HG02981 (cell line): ENCODE measurements around the gene CSTF1.
"Not testable (repeated sequence)": the region's sequence is repeated elsewhere in the genome, so short reads cannot be mapped to it uniquely, and the experiment has no call there.

Experiments used
- ATAC-seq: cut with Tn5 transposase; IDR thresholded peaks from one replicate; pipeline ENCODE4 v1.9.1; 2021; ENCODE audit warnings: mild to moderate bottlenecking, moderate library complexity; ENCODE audit not compliant: unreplicated experiment

CSTF1 gene

DNA sequence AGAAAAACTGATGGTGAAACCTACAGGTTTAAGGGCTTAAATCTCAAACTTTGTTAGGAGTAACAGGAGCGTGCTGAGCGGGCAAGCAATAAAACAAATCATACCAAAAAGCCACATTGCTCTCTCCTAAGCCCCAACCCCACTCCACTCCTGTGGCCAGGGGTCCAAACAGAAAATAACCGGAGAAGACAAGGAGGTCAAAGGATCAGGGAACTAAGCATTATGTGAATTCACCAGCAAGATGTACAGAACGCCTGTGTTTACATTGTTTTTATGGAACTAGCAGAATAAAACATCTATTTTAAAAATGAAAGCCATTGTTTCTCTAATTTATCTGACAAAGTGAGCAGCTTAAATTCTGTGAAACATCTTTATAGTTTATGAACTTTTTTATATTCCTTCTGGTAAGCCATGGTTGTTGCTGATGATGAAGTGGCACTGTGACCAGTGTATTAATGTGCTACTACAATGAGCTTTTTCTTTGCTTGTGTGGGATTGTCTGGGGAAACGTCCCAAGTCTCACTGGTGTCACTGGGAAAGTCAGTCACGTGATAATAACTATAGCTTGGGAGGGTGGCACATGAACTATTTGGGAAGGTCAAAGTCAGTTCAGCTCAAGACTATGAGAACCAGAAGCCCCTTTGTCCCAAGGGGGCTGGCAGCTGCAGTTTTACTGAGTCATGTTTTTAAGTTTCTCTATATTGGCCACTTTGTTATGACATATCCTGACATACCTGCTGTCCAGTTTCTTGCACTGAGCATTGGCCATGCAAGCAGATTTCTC lies 23.9 kb upstream of the CSTF1 start:
- ATAC-seq, result no peak

DNA sequence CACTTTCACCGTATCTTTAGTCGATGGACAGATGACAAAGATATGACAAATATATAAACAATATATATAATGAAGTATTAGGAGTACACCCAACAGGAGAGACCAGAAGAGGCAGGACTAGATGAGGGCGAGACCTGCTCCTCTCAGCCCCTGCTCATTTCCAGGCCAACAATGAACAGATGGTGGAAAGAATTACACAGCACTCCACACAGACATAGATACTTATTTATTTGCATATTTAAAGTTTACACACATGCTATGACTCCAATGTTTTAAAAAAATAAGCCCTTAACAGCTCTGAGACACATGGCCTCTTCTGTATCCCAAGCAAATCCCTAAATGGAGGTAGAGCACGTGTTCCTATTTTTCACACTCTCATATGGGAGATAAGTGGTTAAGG lies 23.3 kb upstream of the CSTF1 start:
- ATAC-seq, result no peak

DNA sequence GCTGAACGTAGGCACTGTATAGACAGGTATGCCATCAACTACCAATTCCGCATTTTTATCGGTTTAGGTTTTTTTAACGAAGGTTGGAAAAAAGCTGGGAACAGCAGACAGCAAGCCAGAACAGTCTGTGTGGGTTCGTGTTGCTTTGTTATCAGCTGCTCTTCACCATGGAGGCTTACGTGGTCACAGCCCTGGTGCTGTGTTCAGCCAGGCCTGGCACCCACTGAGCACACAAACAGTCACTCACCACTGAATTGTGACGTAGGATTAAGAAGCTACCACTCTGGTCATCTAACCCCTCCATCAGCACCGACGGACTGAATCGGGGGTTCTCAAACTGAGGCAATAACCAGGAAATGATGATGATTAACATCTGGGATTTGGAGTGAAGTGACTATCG lies 20.5 kb upstream of the CSTF1 start:
- no peak for ATAC-seq

DNA sequence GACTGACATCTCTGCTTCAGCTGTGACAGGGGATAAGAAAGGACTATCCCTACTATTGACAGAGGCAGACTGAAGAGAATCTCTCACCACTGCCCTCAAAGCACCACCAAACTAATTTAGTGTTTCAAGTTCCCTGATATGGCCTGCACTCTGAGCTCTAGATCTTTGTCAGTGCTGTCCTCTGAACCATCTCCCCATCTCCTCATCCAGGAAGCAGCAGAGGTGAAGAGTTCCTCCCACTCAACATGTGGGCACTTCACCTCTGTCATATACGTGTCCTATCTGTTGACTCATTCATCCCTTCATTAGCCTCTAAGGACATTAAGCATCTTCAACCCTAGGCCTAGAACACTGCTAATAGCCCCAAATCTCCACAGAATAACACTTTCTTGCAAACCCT lies 19.6 kb upstream of the CSTF1 start:
- no peak for ATAC-seq

DNA sequence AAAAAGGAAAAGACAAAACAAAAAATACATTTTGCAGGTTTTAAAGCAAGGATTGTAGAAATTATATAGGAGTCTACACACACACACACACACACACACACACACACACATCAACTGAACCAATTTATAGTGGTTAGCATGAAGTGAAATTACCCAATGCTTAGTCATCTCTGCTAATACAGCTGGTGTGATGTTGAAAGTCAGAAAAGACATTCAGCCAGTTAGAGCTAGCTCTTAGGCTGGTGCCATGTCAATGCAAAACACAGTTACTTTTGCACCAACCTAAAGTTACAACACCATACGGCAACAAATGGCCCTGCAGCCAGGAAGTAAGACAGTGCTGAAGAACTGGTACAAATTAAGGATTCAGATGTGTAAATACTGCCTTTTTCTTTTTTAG lies 18.5 kb upstream of the CSTF1 start:
- ATAC-seq, result peak; percentile 61

DNA sequence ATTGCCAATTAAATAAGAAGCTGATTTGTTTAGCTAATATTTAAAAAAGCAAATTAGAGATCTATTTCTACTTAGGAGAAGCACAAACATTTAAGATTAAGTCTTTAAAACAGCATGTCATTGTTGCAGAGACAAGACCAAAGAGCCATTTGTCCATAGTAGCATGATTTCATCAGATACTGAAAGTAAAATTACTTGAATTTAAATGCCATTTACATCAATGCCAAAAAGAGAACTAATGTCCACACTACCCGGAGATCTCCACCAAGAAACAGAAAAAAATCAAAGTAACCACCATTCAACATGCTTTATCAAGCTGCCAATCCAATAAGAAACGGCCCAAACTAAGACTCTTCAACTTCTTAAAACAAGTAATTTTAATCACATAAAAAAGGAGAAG lies 16.1 kb upstream of the CSTF1 start:
- no peak for ATAC-seq

DNA sequence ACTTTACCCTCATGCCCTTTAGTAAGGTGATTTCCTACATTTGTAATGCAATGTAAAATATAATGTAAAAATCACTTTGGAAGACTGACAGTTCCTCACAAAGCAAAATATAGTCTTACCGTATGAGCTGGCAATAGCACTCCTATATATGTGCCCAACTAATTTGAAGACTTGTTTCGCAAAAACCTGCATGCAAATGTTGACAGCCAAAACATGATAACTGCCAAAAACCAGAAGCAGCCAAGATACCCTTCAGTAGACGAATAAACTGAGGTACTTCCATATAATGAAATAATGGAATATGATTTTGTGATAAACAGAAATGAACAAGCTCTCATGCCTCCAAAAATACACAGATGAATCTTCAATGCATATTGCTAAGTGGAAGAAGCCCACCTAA lies 14.1 kb upstream of the CSTF1 start:
- no peak for ATAC-seq

DNA sequence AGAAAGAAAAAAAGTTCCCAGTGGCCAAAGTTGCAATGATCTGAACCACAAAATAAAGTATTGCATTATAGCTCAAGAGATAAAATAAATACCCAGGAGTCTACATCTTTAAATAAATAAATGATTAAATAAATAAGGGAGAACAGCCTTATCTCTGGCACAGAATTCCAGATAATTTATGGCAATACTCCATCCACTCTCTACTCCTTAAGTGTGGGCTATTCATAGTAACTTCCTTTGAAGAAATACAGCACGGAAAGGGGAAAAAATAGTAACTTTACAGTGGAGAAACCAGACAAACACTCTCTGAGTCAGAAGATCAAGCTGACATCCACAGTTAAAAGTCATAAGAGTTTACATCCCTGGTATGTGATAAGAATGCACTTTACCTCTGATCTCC lies 12.1 kb upstream of the CSTF1 start:
- no peak for ATAC-seq

DNA sequence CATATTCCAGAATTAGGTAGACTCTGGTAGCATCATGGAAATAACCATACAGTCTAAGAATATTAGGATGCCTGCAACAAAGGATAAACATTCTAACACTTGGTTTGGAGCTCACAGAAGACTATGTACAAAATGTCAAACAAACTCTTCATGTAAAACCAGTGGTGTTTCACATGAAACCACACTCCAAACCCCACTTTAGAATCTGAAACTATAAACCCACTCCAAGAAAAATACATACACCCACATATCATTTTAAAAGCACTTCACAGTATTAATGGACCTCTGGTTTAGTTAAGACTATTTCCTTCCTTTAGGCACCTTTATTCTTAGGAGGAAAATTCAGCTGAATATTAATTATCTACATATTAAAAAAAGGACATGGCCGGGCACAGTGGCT lies 10.9 kb upstream of the CSTF1 start:
- no peak for ATAC-seq

DNA sequence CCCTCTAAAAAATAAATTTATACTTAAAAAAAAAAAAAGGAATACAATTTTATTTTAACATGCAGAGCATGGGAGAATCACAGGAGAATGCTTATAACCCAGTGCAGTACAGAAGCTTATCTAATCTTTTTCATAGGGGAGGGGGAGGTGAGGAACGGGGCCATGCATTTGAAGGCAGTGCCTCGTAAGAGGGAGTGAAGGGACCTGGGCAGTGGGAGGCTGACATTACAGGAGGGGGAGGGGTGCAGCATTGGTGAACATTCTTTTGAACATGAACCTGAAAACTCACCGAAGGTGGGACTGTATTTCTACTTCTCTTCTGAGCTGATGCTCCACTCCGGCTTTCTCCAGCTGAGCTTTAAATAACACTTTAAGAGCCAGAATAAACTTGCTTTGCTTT lies 9.7 kb upstream of the CSTF1 start:
- no peak for ATAC-seq

DNA sequence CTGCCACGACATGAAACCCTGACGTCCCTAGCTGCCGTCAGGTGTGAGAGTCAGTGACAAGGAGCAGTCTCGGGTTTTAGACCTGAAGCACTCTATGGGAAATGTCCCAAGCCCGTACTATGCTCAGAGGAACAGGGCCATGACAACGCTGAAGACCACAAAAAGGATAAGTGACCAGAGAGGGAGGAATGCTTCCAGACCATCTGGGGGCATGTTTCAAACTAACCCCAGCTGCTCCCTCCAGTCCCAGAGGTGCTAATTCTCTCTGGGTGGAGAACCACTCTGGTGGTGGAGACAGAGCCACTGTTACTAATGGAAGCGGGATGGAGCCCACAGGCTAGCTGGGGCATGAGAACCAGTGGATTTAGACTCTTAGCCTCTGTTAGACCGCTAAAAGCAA lies 9.1 kb upstream of the CSTF1 start:
- no peak for ATAC-seq

DNA sequence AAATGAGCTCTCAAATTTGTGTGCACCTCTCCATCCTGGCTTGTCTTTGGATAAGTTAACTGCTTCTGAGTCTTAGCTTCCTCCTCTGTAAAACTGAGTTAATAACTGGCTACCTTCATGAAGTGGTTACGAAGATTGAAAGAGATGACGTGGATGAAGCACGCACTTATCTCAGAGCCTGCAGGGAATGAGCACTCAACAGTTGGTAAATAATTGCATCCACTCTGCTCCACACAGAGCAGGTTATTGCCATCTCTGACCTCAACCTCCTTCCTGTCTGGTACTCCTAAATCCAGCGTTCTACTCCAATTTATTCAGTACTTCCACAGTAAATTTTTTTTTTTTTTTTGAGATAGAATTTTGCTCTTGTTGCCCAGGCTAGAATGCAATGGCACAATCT lies 7.3 kb upstream of the CSTF1 start:
- no peak for ATAC-seq

DNA sequence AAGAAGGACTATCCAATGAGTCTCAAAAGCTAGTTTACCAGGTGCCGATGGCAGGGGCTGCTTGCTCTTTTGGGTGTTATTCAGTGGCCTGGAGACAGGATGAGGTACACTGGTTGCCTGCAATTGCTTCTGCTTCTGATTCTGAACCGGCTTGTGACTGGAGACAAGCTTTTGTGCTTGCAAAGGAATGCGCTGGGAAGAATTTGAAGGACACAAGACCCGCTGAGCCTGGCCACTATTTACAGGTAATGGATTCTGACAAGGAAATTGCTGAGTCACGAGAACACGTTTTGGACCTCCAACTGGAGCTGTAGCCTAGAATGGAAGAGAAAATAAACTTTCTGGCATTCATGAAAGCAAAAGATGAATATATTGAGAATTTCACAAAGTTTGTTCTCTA lies 6.2 kb upstream of the CSTF1 start:
- ATAC-seq, result no peak

DNA sequence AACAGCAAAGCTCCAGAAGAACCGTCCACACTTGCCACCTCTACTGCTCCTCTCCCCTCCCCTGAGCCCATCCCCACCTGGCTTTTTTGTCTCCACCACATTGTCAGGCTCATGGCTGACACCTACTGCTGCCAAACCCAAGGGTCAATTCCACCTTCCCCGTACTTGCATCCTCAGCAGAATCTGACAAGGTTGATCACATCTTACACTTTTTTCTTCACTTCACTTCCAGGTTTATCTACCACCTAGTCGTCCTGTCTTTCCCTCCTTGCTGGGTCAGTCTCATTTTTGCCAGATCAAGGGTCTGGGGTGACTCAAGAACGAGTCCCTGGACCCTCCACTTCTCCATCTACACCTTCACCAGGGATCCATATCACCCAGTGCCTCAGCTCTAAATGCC lies 3.6 kb upstream of the CSTF1 start:
- ATAC-seq, result no peak

DNA sequence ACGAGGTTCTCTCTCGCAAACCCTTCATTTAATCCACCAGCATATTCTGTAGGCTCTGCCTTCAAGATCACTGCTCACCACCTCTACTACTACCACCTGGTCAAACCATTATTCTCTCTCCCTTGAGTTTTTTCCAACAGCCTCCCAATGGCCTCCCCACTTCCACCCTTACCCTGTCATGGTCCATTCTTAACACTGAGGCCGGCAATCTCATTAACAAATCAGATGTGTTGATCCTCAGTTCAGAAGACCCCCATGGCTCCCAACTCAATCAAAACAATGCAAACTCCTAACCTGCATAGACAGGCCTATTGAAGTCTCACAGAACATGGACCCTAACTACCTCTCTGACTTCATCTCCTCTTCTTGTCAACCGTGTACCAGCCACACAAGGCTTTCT lies 2.6 kb upstream of the CSTF1 start:
- ATAC-seq, result no peak

DNA sequence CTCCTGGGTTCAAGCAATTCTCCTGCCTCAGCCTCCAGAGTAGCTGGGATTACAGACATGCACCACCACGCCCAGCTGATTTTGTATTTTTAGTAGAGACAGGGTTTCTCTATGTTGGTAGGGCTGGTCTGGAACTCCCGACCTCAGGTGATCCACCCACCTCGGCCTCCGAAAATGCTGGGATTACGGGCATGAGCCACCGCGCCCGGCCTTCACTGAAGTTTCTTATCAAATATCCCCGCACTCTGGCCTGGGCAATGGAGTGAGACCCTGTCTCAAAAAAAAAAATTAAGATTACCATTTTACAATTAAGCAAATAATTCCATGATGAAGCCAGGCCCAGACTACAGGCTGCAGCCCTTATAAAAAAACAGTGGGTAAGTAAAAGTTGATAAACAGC lies 2.0 kb upstream of the CSTF1 start:
- ATAC-seq, result not testable (repeated sequence)

DNA sequence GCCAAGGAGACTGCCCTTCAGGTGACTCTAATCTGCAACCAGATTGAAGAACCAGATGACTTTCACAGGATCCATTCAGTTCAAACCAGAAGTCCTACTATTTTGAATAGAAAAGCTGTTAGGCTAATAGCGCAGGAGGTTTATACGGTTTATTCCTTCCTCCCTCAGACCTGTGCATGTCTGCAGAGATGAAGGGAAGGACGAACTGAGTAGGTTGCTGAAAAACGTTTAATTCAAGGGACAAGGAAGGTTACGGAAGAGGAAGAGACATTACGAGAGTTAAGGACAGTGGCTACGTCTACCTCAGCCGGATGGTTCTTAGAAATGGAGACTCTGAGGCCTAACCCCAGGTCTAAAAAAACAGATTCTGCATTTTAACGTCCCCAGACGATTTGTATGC lies 1.4 kb upstream of the CSTF1 start:
- ATAC-seq, result no peak

DNA sequence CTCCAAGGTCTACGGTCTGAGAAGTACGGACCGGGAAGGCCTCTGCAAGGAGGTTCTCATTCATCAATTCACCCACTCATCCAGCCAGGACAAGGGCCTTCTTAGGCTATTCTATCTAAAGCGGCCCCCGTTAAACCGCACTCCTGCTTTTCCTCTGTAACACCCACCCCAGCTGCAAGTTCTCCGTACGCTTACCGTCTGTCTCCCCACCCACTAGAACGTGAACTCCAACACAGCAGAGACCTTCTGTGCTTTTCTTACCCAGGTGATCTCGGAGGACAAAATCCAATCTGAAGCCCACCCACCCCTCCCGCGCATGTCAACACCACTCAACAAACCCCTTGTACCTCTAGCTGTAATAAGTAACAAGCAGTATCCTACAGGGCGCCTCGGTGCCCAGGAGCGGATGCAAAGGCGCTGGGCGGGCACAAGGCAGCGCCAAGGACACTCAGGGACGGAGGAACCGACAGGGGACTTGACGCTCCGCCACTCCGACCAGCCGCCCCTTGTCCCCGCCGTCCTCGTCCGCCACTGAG lies 781 bp upstream of the CSTF1 start:
- peak; percentile 23 for ATAC-seq

DNA sequence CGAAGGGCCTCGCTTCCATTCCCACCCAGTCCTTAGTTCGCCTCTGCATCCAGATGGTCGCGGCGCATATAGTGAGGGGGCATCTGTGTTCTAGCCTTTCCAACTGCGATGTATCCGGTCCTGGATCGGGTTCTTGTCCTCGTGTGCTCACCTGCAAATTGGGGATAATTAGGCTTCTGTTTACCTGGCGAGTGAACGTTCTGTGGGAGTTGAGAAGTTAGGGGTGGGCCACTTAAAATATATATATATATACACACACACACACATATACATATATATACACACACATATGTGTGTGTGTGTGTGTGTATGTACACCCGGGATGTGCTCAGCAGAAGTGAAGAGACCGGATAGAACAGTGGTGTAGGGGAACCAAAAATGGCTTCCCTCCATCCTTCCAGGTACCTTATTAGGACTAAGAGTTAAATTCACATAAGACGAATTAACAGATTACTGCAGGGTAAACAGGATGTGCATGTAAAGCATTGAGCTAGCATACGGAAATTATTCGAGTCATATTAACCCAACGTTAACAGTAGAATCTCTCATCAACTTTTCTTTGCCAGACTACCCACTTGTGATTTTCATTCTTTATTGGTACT lies 537 bp downstream of the CSTF1 start:
- no peak for ATAC-seq

DNA sequence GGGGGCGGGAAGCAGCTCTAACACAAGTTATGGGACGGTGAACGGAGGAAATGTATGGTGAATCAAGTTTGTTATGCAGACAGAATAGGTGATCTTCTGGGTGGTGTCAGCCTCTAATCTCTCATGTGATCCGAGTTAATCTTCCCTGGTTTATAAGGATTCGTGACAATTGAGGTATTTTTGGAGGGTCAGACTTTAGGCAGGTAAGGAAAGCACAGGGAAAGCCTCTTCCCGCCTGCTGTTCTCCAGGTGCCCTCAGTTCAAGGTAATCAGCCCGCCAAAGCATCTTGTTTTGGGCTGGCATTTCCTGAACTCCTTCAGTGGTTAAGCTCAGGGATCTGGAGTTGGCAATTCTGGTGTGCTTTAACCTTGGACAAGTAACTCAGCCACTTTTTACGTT lies 1.2 kb downstream of the CSTF1 start:
- no peak for ATAC-seq

DNA sequence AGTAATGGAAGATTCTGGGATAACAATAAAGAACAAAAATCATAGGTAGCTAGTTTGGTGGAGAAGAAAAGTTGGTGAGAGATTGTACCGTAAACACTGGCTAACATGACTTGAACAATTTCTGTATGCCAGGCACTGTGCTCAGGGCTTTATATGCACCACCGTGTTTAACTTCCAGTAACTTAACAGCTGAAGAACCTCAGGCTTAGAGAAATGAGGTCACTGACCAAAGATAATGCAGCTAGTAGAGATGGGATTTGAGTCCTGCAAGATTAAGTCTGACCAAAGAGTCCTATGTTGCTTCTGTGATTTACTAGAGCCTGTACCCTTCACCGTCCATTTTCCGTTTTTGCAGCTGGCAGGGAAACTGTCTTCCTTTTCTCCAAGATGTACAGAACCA lies 2.7 kb downstream of the CSTF1 start:
- no peak for ATAC-seq

DNA sequence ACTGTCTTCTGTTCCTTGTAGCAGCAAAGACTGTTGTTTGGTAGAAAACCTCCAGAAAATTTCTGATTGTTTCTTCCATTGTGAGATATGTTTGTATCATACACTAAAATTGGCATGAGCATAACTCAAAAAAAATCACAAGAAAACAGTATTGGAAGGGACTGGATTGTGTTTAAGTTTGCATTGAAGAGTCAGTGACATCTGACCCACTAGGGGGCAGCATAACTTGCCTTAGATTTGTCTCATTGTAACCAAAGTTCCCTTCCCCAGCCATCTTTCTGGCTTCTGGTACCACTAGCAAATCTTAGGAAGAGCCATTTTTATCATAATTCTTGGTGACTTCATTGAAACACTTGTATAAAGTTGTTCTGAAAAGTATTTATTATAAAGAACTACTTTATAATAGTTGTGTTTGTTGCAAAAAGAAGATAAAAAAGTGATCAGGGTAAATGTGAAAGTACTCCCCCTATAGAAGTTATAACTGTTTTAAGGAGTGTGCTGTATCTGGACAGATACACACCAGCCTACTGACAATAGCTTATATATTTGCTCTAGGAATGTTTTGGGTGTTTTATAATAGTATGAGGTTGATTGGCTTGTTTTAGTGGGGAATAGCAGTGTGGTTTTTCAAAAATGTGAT lies 7.7 kb downstream of the CSTF1 start:
- ATAC-seq, result peak; percentile 64
